ENCODE data around the gene TMEM50A. TPM values are rescaled to one million over a fixed set of nuclear protein-coding genes. Genes with fewer than 3 reads are reported as not detected.
A peak's percentile ranks its signal among the peaks of the same experiment; 100 is the strongest.

Gene TMEM50A
- total and polyA plus RNA-seq, 9 of the 15 experiments (the other 6 are each of a cell fraction or from before 2014, with no cell fraction given): 43.7 to 195 (median 137) TPM

GRCh38 chr1:25360596-25361581 is 22.8 kb downstream of the TMEM50A start (continued):
- TF ChIP-seq ATF3 (IDR thresholded peaks at IDR 0.05): peak; percentile 83
- TF ChIP-seq ATF3 (CRISPR knock-in tag; conservative IDR thresholded peaks at IDR 0.05): no peak; the same call in 1 of the 2 replicates
- TF ChIP-seq SMARCA4 (IDR thresholded peaks at IDR 0.05): peak; percentile 58; the same call in 1 of the 2 replicates
- no peak for TF ChIP-seq POLR3G (IDR thresholded peaks at IDR 0.05; ENCODE audit: extremely low read depth, insufficient read length, insufficient replicate concordance)
- no peak for TF ChIP-seq NR2C2 (CRISPR knock-in tag; IDR thresholded peaks at IDR 0.05)
- TF ChIP-seq NR2C2 (tag; IDR thresholded peaks at IDR 0.05): no peak
- TF ChIP-seq ZNF444 (CRISPR knock-in tag; IDR thresholded peaks at IDR 0.05): 0 out of 2 replicates have a peak, but pooled peaks have one; percentile 22
- no peak for TF ChIP-seq FOXA3 (CRISPR knock-in tag; conservative IDR thresholded peaks at IDR 0.05 in 1 of 2, IDR thresholded peaks at IDR 0.05 in 1 of 2)
- peak; percentile 41; the same call in 1 of the 2 replicates for TF ChIP-seq EP400 (IDR thresholded peaks at IDR 0.05)
- 0 out of 2 replicates have a peak, but pooled peaks have one; percentile 19 for TF ChIP-seq PTRF (tag; IDR thresholded peaks at IDR 0.05)
- TF ChIP-seq TEAD2 (tag; IDR thresholded peaks at IDR 0.05): no peak
- no peak for TF ChIP-seq ZMIZ1 (IDR thresholded peaks at IDR 0.05; ENCODE audit: low read depth in 2 of 2, low read length in 2 of 2)
- TF ChIP-seq HMBOX1 (IDR thresholded peaks at IDR 0.05): no peak
- TF ChIP-seq MEF2A (IDR thresholded peaks at IDR 0.05; ENCODE audit: control insufficient read depth, low read depth, low read length): no peak
- TF ChIP-seq PHF21A (IDR thresholded peaks at IDR 0.05; ENCODE audit: borderline replicate concordance, low read depth): no peak
